ENCODE measurements around the gene AGER.
"Not testable (repeated sequence)": the region's sequence is repeated elsewhere in the genome, so short reads cannot be mapped to it uniquely, and the experiment has no call there.

The AGER gene

DNA sequence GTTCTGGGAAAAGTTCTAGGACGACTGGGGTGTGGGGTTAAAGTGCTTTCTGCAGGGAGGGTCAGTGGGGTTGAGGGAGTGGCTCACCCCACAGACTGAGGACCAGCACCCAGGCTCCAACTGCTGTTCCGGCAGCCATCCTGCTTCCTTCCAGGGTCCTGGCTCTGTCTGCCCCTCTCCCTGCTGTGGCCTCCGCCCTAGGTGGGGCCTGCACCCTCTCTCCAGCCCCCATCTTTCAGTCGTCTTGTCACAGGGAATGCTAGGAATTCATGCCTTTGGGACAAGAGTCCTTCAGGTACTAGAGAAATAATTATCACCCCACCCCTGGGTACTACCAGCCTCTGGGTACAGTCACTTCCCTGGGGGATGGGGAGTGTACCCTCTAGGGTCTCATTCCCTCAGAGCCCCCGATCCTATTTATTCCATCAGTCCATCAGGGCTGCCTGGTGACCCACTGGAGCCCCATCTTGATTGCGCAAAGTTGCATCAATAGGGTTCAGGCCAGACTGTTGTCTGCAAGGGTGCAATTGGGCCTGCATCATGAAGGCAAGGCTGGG lies at the start of gene AGER:
AGER (minus strand) TSS at position 170 of the 557 bp plus-strand sequence; CDS start at position 139, 31 bp downstream.
- FAIRE-seq (no peak), DNase-seq (ENCODE audit: insufficient read length, low spot score) (no peak)

- FAIRE-seq (no peak), DNase-seq (ENCODE audit: insufficient read length, low spot score) (no peak)
Observed at GRCh38 chr6:32226434-32226833, 42.4 kb upstream of the AGER start.

GRCh38 chr6:32224696-32225095 lies 40.6 kb upstream of the AGER start:
- FAIRE-seq: no peak
- DNase-seq (ENCODE audit: insufficient read length, low spot score): no peak

- no peak for DNase-seq (ENCODE audit: insufficient read length, low spot score)
- FAIRE-seq: no peak
Observed at GRCh38 chr6:32223258-32224235, 39.5 kb upstream of the AGER start, which contains the start of gene NOTCH4. TSS of gene NOTCH4 (minus strand) at chr6:32224067. CDS start at chr6:32223928, 139 bp downstream.

DNA sequence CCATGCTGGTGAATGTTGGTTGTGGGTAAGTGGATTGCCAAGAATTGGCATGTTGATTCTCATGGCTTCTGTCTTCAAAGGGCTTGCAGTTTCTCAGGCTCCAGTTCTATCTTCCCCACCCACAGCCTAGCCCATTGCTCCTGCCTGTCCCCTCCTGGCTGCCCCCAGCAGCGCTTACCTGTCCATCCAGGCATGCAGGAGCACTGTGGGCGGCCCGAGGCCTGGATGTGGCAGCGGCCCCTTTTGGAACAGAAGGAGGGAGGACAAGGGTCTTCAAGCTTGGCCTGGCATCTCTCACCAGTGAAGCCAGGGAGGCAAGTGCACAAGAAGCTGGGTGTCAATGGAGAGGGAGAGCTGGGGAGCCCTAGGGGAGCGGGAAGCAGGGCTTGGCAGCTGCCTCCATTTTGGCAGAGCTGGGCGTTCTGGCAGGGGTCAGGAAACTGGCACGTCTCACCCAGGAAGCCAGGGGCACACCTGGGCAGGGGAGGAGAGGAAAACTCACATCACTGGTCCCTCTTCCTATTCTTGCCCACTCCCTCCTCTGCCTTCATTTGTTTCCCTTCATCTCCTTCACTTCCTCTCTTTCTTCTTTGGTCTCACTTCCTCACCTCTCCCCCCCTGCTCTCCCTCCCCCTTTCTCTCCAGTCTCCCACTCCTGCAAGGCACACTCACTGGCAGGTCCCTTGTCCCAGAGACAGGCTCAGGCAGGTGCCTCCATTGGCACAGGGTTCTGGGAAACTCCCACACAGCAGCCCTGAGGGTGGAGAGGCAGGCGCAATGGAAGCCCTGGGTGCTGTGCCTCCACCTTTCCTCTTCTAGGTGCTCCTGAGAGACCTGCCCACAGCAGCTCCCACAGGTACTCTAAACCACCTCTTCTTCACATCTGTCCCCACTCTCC lies 38.5 kb upstream of the AGER start:
- FAIRE-seq: no peak
- no peak for DNase-seq (ENCODE audit: insufficient read length, low spot score)

GRCh38 chr6:32220021-32220420 lies 36.0 kb upstream of the AGER start:
- FAIRE-seq (no peak), DNase-seq (ENCODE audit: insufficient read length, low spot score) (no peak)

- FAIRE-seq (no peak), DNase-seq (ENCODE audit: insufficient read length, low spot score) (no peak)
Observed at GRCh38 chr6:32218167-32218566, 34.1 kb upstream of the AGER start.

DNA sequence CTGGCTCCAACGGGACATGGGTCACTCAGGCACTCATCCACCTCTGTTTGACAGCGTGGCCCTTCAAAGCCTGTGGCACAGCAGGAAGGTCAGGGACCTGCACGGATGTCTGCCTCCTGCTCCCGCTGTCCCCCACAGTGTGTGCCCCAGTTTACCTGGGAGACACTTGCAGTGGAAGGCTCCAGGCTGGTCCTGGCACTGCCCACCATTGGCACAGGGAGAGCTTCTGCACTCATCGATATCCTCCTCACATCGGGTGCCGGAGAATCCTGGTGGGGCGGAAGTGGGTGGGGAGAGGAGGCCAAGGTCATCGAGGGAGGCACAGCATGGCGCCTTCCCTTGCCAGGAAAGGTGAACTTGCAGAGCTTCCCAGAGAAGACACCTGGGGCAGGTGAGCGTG lies 32.9 kb upstream of the AGER start:
- no peak for FAIRE-seq
- no peak for DNase-seq (ENCODE audit: insufficient read length, low spot score)

- DNase-seq (ENCODE audit: insufficient read length, low spot score) (no peak), FAIRE-seq (no peak)
Observed at GRCh38 chr6:32216285-32216684, 32.2 kb upstream of the AGER start.

DNA sequence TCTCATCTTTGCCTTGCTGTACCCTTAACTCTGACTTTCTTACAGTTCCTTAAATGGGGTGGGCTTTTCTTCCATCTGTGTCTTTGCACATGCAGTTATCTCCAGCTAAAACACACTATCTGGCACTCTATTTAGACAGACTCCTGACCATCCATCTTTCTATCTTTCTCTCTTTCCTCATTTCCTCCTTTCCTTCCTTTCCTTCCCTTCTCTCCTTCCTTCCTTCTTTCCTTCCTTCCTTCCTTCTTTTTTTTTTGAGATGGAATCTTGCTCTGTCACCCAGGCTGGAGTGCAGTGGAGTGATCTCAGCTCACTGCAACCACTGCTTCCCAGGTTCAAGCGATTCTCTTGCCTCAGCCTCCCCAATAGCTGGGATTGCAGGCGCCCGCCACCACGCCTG lies 31.6 kb upstream of the AGER start:
- no peak for FAIRE-seq

GRCh38 chr6:32214126-32214525 lies 30.1 kb upstream of the AGER start:
- DNase-seq (ENCODE audit: insufficient read length, low spot score) (no peak), FAIRE-seq (no peak)

More for the DNA sequence above, 31.6 kb upstream of the AGER start:
- no peak for DNase-seq (ENCODE audit: insufficient read length, low spot score)

DNA sequence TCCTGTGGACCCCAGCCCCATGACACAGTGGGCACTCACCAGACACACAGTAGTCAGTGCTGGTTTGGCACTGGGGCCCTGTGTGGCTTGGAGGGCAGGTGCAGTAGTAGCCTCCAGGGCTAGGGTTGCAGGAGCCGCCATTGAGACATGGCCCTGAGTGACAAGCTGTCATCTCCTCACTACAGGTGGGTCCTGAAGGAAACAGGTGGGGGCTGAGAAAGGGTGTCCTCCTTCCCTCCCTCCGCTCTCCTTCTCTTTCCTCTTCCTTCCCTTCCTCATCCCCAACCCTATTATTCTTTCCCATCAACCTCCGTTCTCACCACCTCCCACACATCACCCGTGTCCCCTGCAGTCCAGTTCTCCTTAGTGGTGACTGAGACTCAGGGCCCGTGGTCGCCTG lies 29.6 kb upstream of the AGER start:
- FAIRE-seq (no peak), DNase-seq (ENCODE audit: insufficient read length, low spot score) (no peak)

GRCh38 chr6:32212076-32212760 lies 28.2 kb upstream of the AGER start:
- DNase-seq (ENCODE audit: insufficient read length, low spot score) (no peak), FAIRE-seq (peak; percentile 38)

DNA sequence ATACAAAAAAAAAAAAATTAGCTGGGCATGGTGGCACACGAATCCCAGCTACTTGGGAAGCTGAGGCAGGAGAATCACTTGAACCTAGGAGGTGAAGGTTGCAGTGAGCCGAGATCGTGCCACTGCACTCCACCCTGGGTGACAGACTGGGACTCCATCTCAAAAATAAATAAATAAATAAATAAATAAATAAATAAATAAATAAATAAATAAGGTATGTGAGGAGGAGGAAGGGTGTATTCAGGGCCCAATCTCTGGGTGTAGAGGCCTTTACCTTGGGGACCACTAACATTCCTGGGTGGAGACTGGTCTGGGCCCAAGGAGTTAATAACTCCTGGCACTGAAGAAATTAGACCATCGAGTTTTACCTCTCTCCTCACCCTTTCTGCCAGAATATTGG lies 27.4 kb upstream of the AGER start:
- not testable (repeated sequence) for DNase-seq (ENCODE audit: insufficient read length, low spot score); FAIRE-seq

DNA sequence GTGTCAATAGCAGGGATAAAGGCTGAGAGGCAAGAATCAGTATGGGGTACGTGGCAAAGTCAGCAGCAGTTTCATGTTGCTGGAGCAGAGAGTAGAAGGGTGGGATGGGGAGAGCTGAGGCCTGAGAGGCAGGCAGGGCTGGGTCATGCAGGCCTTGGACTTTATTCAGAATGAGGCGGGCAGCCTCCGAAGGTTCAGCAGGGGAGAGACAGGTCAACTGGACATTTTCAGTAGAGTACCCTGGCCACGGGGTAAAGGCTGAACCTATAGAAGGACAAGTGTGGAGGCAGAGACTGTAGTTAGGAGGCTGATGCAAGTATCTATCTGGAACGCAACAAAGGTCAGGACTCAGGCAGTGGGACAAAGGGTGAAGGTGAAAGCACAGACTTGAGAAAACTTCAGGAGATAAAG lies 26.1 kb upstream of the AGER start:
- no peak for FAIRE-seq

DNA sequence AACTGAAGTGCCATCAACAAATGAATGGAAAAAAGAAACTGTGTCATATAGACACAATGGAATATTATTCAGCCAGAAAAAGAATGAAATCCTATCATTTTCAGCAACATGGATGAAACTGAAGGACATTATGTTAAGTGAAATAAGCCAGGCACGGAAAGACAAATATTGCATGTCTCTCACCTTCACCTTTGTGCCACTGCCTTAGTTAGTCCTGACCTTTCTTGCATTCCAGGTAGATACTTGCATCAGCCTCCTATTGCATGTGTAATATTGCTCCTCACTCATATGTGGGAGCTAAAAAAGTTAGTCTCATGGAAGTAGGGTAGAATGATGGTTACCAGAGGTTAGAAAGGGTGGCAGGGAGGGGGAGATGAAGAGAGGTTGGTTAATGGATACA lies 24.9 kb upstream of the AGER start:
- DNase-seq (ENCODE audit: insufficient read length, low spot score) (no peak), FAIRE-seq (no peak)

More for the DNA sequence above, 26.1 kb upstream of the AGER start:
- DNase-seq (ENCODE audit: insufficient read length, low spot score): no peak

- DNase-seq (ENCODE audit: insufficient read length, low spot score) (no peak), FAIRE-seq (no peak)
Observed at GRCh38 chr6:32204268-32204715, 20.2 kb upstream of the AGER start.

DNA sequence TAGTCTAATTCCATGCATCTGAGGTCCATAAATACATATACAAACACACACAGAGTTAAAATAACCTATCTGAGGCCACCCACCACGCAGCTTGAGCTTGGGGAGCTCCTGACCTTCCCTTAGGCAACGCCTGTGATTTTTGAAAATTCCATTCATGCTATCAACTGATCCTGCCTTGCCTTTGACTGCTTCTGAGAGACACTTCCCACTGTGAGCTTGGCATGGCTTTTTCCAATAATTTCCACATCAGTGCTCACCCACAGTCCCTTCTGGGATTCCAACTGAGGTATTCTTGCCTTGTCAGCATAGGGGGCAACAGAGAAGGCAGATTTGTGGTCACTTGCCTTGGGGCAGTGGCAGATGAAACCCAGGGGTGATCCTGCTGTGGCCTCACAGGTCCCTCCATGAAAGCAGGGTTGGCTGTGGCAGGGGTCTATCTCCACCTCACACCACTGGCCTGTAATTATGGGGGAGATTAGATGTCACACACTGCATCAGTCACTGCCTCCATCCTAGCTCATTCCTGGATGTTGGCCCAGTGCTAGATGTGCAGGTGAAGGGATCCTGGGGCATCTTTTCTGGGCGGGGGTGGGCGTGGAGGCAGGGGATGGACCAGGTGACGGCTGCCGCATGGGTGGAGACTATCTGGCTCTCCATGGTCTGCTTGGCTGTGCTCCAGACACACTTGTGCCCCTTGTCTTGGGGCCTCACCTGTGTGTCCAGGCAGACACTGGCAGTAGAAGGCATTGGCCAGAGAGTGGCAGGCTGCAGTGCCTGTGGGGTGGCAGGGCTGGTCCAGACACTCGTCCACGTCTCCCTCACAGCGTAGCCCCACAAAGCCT lies 19.6 kb upstream of the AGER start:
- DNase-seq (ENCODE audit: insufficient read length, low spot score) (no peak), FAIRE-seq (no peak)

- DNase-seq (ENCODE audit: insufficient read length, low spot score): no peak
- no peak for FAIRE-seq
Observed at GRCh38 chr6:32202186-32202585, 18.1 kb upstream of the AGER start.

Measured in HTR-8/SVneo (cell line).